ENCODE data around the gene DAB1.
A peak's percentile ranks its signal among the peaks of the same experiment; 100 is the strongest.

Gene DAB1
- 0 to 1.2 (median 0.65) reads per million in 3 experiments for total RNA-seq

- peak; percentile 4 for DNase-seq
Observed at GRCh38 chr1:57423656-57424211, at the start of gene DAB1. DAB1 (minus strand) TSS chr1:57424060; CDS start chr1:57291030, 133,030 bp downstream.

- no peak for DNase-seq
Observed at GRCh38 chr1:57473448-57473847, 49.6 kb upstream of the DAB1 start.

- DNase-seq, result no peak
Observed at GRCh38 chr1:57471995-57472394, 48.1 kb upstream of the DAB1 start.

- no peak for DNase-seq
Observed at GRCh38 chr1:57470036-57470435, 46.2 kb upstream of the DAB1 start.

GRCh38 chr1:57468641-57469523 lies 45.0 kb upstream of the DAB1 start:
- DNase-seq, result no peak

- DNase-seq, result no peak
Observed at GRCh38 chr1:57467830-57468229, 44.0 kb upstream of the DAB1 start.

GRCh38 chr1:57464756-57465155 lies 40.9 kb upstream of the DAB1 start:
- DNase-seq, result no peak

GRCh38 chr1:57463343-57463742 lies 39.5 kb upstream of the DAB1 start:
- no peak for DNase-seq

GRCh38 chr1:57461405-57461804 lies 37.5 kb upstream of the DAB1 start:
- no peak for DNase-seq

GRCh38 chr1:57451516-57451915 lies 27.7 kb upstream of the DAB1 start:
- DNase-seq, result no peak

GRCh38 chr1:57450981-57451380 lies 27.1 kb upstream of the DAB1 start:
- no peak for DNase-seq

- DNase-seq, result no peak
Observed at GRCh38 chr1:57447551-57447950, 23.7 kb upstream of the DAB1 start.

GRCh38 chr1:57443004-57443403 lies 19.1 kb upstream of the DAB1 start:
- DNase-seq, result no peak

- DNase-seq, result no peak
Observed at GRCh38 chr1:57440096-57440495, 16.2 kb upstream of the DAB1 start.

GRCh38 chr1:57431400-57431799 lies 7.5 kb upstream of the DAB1 start:
- DNase-seq, result no peak

- no peak for DNase-seq
Observed at GRCh38 chr1:57424231-57425027, 569 bp upstream of the DAB1 start.

- DNase-seq, result no peak
Observed at GRCh38 chr1:57423135-57423655, 665 bp downstream of the DAB1 start.

- DNase-seq, result no peak
Observed at GRCh38 chr1:57422271-57423134, 1.4 kb downstream of the DAB1 start.

GRCh38 chr1:57421806-57422205 lies 2.1 kb downstream of the DAB1 start:
- no peak for DNase-seq

GRCh38 chr1:57420981-57421785 lies 2.7 kb downstream of the DAB1 start:
- DNase-seq, result no peak

GRCh38 chr1:57418971-57419370 lies 4.9 kb downstream of the DAB1 start:
- no peak for DNase-seq

Data from central memory CD4-positive, alpha-beta T cell (primary cell).